ENCODE data around the gene EFCAB6. TPM values are rescaled to one million over a fixed set of nuclear protein-coding genes. Genes with fewer than 3 reads are reported as not detected.

The EFCAB6 gene
- total and polyA plus RNA-seq, 9 of the 15 experiments (the other 6 are each of a cell fraction or from before 2014, with no cell fraction given): 0.06 TPM; not detected in 8

DNA sequence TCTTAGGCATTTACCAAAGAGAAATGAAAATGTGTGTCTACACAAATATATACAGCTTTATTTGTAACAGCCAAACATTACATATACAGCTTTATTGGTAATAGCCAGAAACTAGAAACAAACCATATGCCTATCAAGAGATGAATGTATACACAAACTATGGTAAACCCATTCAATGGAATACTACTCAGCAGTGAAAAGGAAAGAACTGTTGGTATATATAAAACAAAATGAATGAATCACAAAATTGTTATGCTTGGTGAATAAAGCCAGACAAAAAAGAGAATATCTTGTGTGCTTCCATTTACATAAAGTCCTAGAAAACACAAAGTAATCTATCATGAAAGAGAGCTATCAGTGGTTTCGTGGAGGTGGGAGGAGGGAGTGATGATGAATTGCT lies 142.9 kb downstream of the EFCAB6 start (continued):
- TF ChIP-seq, protein P1, sequence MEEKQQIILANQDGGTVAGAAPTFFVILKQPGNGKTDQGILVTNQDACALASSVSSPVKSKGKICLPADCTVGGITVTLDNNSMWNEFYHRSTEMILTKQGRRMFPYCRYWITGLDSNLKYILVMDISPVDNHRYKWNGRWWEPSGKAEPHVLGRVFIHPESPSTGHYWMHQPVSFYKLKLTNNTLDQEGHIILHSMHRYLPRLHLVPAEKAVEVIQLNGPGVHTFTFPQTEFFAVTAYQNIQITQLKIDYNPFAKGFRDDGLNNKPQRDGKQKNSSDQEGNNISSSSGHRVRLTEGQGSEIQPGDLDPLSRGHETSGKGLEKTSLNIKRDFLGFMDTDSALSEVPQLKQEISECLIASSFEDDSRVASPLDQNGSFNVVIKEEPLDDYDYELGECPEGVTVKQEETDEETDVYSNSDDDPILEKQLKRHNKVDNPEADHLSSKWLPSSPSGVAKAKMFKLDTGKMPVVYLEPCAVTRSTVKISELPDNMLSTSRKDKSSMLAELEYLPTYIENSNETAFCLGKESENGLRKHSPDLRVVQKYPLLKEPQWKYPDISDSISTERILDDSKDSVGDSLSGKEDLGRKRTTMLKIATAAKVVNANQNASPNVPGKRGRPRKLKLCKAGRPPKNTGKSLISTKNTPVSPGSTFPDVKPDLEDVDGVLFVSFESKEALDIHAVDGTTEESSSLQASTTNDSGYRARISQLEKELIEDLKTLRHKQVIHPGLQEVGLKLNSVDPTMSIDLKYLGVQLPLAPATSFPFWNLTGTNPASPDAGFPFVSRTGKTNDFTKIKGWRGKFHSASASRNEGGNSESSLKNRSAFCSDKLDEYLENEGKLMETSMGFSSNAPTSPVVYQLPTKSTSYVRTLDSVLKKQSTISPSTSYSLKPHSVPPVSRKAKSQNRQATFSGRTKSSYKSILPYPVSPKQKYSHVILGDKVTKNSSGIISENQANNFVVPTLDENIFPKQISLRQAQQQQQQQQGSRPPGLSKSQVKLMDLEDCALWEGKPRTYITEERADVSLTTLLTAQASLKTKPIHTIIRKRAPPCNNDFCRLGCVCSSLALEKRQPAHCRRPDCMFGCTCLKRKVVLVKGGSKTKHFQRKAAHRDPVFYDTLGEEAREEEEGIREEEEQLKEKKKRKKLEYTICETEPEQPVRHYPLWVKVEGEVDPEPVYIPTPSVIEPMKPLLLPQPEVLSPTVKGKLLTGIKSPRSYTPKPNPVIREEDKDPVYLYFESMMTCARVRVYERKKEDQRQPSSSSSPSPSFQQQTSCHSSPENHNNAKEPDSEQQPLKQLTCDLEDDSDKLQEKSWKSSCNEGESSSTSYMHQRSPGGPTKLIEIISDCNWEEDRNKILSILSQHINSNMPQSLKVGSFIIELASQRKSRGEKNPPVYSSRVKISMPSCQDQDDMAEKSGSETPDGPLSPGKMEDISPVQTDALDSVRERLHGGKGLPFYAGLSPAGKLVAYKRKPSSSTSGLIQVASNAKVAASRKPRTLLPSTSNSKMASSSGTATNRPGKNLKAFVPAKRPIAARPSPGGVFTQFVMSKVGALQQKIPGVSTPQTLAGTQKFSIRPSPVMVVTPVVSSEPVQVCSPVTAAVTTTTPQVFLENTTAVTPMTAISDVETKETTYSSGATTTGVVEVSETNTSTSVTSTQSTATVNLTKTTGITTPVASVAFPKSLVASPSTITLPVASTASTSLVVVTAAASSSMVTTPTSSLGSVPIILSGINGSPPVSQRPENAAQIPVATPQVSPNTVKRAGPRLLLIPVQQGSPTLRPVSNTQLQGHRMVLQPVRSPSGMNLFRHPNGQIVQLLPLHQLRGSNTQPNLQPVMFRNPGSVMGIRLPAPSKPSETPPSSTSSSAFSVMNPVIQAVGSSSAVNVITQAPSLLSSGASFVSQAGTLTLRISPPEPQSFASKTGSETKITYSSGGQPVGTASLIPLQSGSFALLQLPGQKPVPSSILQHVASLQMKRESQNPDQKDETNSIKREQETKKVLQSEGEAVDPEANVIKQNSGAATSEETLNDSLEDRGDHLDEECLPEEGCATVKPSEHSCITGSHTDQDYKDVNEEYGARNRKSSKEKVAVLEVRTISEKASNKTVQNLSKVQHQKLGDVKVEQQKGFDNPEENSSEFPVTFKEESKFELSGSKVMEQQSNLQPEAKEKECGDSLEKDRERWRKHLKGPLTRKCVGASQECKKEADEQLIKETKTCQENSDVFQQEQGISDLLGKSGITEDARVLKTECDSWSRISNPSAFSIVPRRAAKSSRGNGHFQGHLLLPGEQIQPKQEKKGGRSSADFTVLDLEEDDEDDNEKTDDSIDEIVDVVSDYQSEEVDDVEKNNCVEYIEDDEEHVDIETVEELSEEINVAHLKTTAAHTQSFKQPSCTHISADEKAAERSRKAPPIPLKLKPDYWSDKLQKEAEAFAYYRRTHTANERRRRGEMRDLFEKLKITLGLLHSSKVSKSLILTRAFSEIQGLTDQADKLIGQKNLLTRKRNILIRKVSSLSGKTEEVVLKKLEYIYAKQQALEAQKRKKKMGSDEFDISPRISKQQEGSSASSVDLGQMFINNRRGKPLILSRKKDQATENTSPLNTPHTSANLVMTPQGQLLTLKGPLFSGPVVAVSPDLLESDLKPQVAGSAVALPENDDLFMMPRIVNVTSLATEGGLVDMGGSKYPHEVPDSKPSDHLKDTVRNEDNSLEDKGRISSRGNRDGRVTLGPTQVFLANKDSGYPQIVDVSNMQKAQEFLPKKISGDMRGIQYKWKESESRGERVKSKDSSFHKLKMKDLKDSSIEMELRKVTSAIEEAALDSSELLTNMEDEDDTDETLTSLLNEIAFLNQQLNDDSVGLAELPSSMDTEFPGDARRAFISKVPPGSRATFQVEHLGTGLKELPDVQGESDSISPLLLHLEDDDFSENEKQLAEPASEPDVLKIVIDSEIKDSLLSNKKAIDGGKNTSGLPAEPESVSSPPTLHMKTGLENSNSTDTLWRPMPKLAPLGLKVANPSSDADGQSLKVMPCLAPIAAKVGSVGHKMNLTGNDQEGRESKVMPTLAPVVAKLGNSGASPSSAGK (IDR thresholded peaks at IDR 0.05): no peak

Measured in K562 (cell line).